Esophagus (tissue), 2 donors: ENCODE results near the gene PINLYP. TPM values are rescaled to one million over a fixed set of nuclear protein-coding genes. Genes with fewer than 3 reads are reported as not detected.

Experiments
- H3K27ac ChIP-seq, 2 donors: one replicate each; pipeline ENCODE4 v1.5.1; 2013; ENCODE audit warnings: low read depth in 2 of 2, mild to moderate bottlenecking in 2 of 2, inconsistent platforms in 1 of 2, low read length in 1 of 2, moderate library complexity in 1 of 2
- H3K27me3 ChIP-seq, 2 donors: one replicate each; pipeline ENCODE4 v1.6.1; 2013; ENCODE audit warnings: low read length in 2 of 2, control low read depth in 1 of 2, mild to moderate bottlenecking in 1 of 2; ENCODE audit not compliant: insufficient read depth in 2 of 2, control insufficient read depth in 1 of 2
- H3K36me3 ChIP-seq, 2 donors: one replicate each; pipeline ENCODE4 v1.6.1; 2013; ENCODE audit warnings: low read length in 1 of 2; ENCODE audit not compliant: control insufficient read depth in 2 of 2, insufficient read depth in 2 of 2
- H3K4me1 ChIP-seq, 2 donors: one replicate each; pipeline ENCODE4 v1.6.1; 2013; ENCODE audit warnings: low read length in 1 of 2; ENCODE audit not compliant: control insufficient read depth in 2 of 2, insufficient read depth in 2 of 2
- H3K4me3 ChIP-seq, 2 donors: one replicate each; pipeline ENCODE4 v1.5.1; 2013; ENCODE audit warnings: low read length in 2 of 2, mild to moderate bottlenecking in 2 of 2, low read depth in 1 of 2, moderate library complexity in 1 of 2
- H3K9me3 ChIP-seq, 2 donors: one replicate each; pipeline ENCODE4 v1.6.1; 2013; ENCODE audit warnings: mild to moderate bottlenecking in 2 of 2, low read depth in 1 of 2, low read length in 1 of 2, moderate library complexity in 1 of 2; ENCODE audit not compliant: control insufficient read depth in 2 of 2, insufficient read depth in 1 of 2
- WGBS, 2 donors: extraction: QIAGEN DNeasy Blood & Tissue Kit; methylation state at CpG; one replicate each; pipeline ENCODE4 v1.1.7; 2013; 5-methylcytosine and 5-hydroxymethylcytosine counted together
- polyA plus RNA-seq, 2 donors: library from polyadenylated mRNA; stranded (reverse); fragments of 200-250 nt; gene quantifications; one replicate each; pipeline ENCODE4 v1.2.3, GENCODE V29; 2013
- donor health status: healthy with polysubstance abuse.
- donor health status: Bipolar disorder and iron deficiency.

The PINLYP gene
- polyA plus RNA-seq, 2 donors = 13.5 to 17.6 TPM

DNA sequence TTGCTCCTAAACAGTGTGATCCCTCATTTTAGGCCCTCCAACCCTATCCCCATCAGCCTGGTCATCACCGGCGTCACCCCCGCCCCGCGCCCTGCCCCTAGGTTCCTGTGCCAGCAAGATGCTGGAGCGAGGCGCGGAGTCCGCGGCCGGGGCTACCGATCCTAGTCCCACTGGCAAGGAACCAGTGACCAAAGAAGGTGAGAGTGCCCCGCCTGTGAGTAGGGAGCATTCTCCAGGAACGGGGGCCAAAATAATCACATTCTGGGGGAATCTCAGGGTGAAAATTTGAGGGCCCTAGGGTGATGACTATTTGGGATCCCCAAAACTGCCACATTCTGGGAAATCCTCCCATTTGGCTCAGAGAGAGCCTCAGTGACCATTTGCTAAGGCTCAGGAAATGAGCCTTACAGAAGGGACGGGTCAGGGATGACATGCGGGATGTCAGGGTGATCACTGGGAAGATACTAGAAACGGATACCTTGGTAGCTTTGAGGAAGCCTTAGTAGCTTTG lies 41.2 kb upstream of the PINLYP start:
- 23% methylated on average over 17 of the region's 17 CpGs for WGBS, 2 donors
- peak overlapping the region in 1 of 2 donors; percentile 38 for H3K4me3 ChIP-seq
- peaks cover 0 to 3% of the 10 kb centered on the region in 2 donors for H3K4me1 ChIP-seq
- no peaks in the 10 kb centered on the region for H3K36me3 ChIP-seq
- no peaks in the 10 kb centered on the region for H3K27me3 ChIP-seq
- peak overlapping the region; percentile 86 to 95 for H3K27ac ChIP-seq
- H3K9me3 ChIP-seq = no peaks in the 10 kb centered on the region

DNA sequence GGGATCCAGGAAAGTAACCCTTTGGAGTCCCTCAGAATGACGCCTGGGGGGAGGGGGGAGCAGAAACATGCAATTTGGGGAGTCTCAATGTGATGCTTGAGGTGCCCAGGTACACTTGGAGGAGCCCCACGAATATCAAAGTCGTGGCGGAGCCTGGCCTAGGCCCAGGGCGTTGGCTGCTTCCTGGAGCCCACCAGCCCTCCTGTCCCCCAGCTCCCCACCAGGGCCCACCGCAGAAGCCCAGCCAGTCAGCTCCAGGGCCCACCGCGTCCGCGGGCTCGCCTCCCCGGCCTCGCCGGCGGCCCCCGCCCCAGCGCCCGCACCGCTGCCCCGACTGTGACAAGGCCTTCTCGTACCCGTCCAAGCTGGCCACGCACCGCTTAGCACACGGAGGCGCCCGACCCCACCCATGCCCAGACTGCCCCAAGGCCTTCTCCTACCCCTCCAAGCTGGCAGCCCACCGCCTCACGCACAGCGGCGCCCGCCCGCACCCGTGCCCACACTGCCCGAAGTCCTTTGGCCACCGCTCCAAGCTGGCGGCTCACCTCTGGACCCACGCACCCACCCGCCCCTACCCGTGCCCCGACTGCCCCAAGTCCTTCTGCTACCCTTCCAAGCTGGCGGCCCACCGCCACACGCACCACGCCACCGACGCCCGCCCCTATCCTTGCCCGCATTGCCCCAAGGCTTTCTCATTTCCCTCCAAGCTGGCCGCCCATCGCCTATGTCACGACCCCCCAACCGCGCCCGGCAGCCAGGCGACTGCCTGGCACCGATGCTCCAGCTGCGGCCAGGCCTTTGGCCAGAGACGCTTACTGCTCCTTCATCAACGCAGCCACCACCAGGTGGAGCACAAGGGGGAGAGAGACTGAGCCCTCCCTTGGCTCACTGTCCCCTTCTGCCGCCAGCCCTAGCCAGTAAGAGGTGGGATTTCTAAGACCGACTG lies 40.5 kb upstream of the PINLYP start:
- Histone ChIP-seq H3K4me3 (no peak overlapping the region), H3K36me3 (no peaks in the 10 kb centered on the region), H3K9me3 (no peaks in the 10 kb centered on the region), H3K27ac (peak overlapping the region; percentile 8 to 95), H3K4me1 (peaks cover 0 to 3% of the 10 kb centered on the region in 2 donors), H3K27me3 (no peaks in the 10 kb centered on the region)
- WGBS, 2 donors = 56 to 59% methylated on average over 54 to 62 of the region's 62 CpGs

DNA sequence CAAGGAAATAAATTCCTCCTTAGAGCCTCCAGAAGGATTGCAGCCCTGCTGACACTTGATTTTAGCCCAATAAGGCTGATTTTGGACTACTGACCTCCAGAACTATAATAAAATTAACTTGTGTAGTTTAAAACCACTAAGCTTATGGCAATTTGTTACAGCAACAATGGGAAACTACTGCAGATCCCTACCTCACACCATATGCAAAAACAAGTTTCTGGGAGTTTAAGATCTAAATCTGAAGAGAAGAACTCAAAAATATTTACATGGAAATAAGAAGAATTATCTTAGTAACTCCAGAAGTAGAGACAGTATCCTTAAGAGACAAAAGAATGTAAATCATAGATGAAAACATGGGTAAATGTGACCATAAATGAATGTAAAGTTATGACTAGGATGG lies 36.7 kb upstream of the PINLYP start:
- H3K4me3 ChIP-seq = no peak overlapping the region
- H3K9me3 ChIP-seq = no peaks in the 10 kb centered on the region
- H3K36me3 ChIP-seq = peaks cover 4 to 15% of the 10 kb centered on the region in 2 donors
- H3K27ac ChIP-seq = no peak overlapping the region
- no peaks in the 10 kb centered on the region for H3K27me3 ChIP-seq
- H3K4me1 ChIP-seq = no peaks in the 10 kb centered on the region

DNA sequence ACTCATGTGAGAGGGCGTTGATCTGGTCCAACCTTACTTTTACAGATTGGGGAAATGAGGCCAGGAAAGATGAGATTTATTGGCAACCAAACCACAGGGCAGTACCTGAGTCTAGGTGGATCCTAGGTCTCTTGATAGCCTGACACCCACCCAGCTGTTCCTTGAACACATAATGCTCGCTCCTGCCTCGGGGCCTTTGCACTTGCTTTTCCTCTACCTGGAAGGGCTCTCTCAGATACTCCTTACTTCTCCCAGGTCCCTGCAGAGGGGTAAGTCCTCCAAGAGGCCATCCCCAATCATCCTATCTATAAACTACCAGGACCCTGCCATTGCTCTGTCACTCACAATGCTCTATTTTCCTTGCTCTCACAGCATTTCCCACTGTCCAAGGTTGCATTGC lies 35.2 kb upstream of the PINLYP start:
- Histone ChIP-seq H3K36me3 (peaks cover 4 to 19% of the 10 kb centered on the region in 2 donors), H3K27me3 (no peaks in the 10 kb centered on the region), H3K9me3 (no peaks in the 10 kb centered on the region), H3K27ac (no peak overlapping the region), H3K4me1 (no peaks in the 10 kb centered on the region), H3K4me3 (no peak overlapping the region)
- WGBS, 2 donors = 93 to 99% methylated on average over 3 of the region's 3 CpGs

DNA sequence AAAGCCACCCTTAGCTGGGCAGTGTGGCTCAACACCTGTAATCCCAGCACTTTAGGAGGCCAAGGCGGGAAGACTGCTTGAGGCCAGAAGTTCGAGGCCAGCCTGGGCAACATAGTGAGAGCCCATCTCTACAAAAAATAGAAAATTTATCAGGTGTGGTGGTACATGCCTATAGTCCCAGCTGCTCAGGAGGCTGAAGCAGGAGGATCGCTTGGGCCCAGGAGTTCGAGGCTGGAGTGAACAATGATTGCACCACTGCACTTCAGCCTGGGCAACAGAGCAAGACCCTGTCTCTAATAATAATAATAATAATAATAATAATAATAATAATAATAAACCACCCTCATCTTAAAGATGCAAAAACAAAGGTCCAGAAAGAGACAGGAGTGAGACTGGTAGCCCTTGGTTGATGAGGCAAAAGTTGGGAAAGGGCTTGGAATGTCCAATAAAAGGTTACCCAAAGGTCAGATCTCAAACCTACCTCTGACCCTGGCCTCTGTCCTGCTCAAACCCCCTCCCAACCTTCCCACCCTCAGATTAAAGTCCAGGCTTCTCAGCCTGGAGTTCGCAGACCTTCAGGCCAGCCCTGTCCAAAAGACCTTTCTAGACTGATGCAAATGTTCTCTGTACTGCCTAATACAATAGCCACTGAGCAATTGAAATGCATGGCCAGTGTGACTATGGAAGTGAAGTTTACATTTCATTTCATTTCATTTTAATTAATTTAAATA lies 33.5 kb upstream of the PINLYP start:
- Histone ChIP-seq H3K36me3 (peaks cover 4 to 27% of the 10 kb centered on the region in 2 donors), H3K4me1 (no peaks in the 10 kb centered on the region), H3K27me3 (no peaks in the 10 kb centered on the region), H3K9me3 (no peaks in the 10 kb centered on the region), H3K4me3 (no peak overlapping the region), H3K27ac (no peak overlapping the region)
- WGBS, 2 donors = 93 to 96% methylated on average over 5 of the region's 5 CpGs

DNA sequence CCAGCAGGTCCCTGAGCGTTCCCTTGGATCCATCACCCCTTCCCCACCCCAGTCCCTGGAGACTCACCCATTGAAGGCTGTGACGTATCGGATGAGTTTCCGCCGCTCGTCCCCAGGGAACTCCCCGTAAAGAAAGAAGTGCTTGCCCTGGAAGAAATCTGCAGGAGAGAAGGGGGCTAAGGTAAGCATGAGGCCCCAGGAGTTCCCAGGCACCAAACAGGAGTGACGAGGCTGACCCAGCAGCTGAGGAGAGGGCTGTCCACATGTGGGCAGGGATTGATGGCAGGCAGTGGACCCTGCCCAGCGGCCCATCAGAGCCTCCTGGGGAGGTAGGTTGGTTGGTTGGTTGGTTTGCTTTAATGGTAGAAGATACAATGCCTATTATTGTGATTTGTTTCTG lies 31.5 kb upstream of the PINLYP start:
- H3K27ac ChIP-seq = no peak overlapping the region
- no peak overlapping the region for H3K4me3 ChIP-seq
- WGBS, 2 donors = 95 to 99% methylated on average over 9 of the region's 9 CpGs
- no peaks in the 10 kb centered on the region for H3K9me3 ChIP-seq
- H3K27me3 ChIP-seq = no peaks in the 10 kb centered on the region
- no peaks in the 10 kb centered on the region for H3K4me1 ChIP-seq
- peaks cover 4 to 27% of the 10 kb centered on the region in 2 donors for H3K36me3 ChIP-seq

DNA sequence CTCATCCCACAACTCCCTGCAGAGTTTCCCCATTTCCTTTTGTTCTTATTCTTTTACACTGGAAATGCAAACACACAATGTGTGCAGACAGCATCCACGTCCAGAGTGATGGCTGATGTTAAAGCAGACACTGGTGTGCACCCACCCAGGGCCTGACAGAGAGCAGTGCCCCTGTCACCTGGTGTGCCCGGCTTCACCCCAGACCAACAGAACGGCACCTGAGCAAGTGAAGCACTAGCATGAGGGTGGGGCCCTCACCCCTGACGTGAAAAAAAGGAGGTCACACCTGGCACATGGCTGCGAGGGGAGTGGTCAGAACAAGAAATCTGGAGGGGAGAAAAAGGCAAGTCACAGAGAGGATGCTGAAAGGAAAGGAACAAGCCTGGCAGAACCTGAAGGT lies 30.3 kb upstream of the PINLYP start:
- H3K27me3 ChIP-seq = no peaks in the 10 kb centered on the region
- no peak overlapping the region for H3K27ac ChIP-seq
- H3K4me1 ChIP-seq = no peaks in the 10 kb centered on the region
- H3K4me3 ChIP-seq = no peak overlapping the region
- peaks cover 4 to 28% of the 10 kb centered on the region in 2 donors for H3K36me3 ChIP-seq
- WGBS, 2 donors = 85 to 88% methylated on average over 5 of the region's 5 CpGs
- no peaks in the 10 kb centered on the region for H3K9me3 ChIP-seq

DNA sequence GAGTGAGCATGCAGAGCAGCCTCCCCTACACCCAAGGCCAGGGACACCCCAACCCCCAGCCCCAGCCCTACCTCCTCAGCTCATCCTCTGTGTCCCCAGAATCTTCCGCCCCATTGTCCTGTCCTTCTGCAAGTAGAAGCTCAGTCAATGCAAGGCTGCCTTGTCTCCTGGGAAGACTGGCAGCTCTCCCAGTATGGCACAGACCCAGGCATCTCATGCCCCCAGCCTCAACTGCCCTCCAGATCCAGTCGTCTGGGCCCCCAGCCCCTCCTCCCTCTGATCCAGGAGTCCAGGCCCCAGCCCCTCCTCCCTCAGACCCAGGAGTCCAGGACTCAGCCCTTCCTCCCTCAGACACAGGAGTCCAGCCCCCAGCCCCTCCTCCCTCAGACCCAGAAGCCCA lies 29.6 kb upstream of the PINLYP start:
- peaks cover 4 to 32% of the 10 kb centered on the region in 2 donors for H3K36me3 ChIP-seq
- no peaks in the 10 kb centered on the region for H3K27me3 ChIP-seq
- no peak overlapping the region for H3K4me3 ChIP-seq
- H3K9me3 ChIP-seq = no peaks in the 10 kb centered on the region
- H3K4me1 ChIP-seq = no peaks in the 10 kb centered on the region
- no peak overlapping the region for H3K27ac ChIP-seq
- WGBS, 2 donors = 71 to 83% methylated on average over 2 of the region's 2 CpGs

DNA sequence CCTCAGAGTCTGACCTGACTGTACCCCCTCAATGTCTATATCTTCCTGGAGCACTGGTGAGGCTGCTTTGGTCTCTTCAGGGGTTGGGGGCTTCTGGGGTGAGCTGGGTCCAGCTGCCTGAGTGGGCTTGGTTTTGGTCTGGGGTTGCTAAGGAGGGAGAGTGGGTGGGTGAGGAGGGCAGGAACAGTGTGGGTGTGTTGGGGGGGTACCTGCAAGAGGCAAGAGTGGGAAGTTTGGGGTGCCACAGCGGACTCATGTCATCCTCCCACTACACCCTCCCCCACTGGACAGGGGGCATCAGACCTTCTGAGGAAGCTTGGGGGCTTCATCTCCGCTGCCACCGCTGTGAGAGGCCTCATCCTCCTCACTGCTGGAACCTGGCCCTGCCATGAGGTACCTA lies 29.0 kb upstream of the PINLYP start:
- 99 to 100% methylated on average over 2 to 3 of the region's 3 CpGs for WGBS, 2 donors
- H3K9me3 ChIP-seq = no peaks in the 10 kb centered on the region
- H3K4me1 ChIP-seq = no peaks in the 10 kb centered on the region
- no peak overlapping the region for H3K27ac ChIP-seq
- H3K4me3 ChIP-seq = no peak overlapping the region
- peaks cover 4 to 37% of the 10 kb centered on the region in 2 donors for H3K36me3 ChIP-seq
- H3K27me3 ChIP-seq = no peaks in the 10 kb centered on the region
